OCI-LY3 (cell line): ENCODE measurements around the gene CUTC.

Experiments
- CTCF ChIP-seq: fragments of 200-600, 300-600 bp; sonication (generic); IDR thresholded peaks from 2 replicates; pipeline ENCODE4 v1.5.1; 2014; ENCODE audit warnings: antibody characterized with exemption, low read length, low read depth
- EZH2phosphoT487 ChIP-seq: fragments of 200-600 bp; shearing (Covaris generic); IDR thresholded peaks from 2 replicates; pipeline ENCODE4 v1.6.1; 2018; ENCODE audit warnings: antibody characterized with exemption, mixed run types, low read depth

- no peak for TF ChIP-seq CTCF
- no peak for TF ChIP-seq EZH2phosphoT487
Measured at GRCh38 chr10:99784727-99785441, 52.9 kb downstream of the CUTC start.
